ENCODE data around the gene AKAP13.

DNA sequence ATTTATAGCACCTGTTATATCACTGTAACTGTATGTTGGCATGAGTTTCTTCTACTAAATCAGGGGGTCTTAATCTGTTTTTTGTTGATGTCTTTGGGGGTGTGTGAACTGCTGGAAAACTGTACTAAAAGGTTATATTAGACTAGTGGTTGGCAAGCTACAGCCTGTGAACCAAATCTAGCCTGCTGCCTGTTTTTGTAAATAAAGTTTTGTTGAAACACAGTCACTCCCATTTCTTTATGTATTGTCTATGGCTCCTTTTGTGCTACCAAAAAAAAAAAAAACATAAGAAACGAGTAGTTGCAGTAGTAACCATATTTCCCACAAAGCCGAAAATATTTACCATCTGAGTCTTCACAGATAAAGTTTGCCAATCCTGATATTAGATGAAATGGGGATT lies 126.7 kb downstream of the AKAP13 start:
- TF ChIP-seq, protein P1, sequence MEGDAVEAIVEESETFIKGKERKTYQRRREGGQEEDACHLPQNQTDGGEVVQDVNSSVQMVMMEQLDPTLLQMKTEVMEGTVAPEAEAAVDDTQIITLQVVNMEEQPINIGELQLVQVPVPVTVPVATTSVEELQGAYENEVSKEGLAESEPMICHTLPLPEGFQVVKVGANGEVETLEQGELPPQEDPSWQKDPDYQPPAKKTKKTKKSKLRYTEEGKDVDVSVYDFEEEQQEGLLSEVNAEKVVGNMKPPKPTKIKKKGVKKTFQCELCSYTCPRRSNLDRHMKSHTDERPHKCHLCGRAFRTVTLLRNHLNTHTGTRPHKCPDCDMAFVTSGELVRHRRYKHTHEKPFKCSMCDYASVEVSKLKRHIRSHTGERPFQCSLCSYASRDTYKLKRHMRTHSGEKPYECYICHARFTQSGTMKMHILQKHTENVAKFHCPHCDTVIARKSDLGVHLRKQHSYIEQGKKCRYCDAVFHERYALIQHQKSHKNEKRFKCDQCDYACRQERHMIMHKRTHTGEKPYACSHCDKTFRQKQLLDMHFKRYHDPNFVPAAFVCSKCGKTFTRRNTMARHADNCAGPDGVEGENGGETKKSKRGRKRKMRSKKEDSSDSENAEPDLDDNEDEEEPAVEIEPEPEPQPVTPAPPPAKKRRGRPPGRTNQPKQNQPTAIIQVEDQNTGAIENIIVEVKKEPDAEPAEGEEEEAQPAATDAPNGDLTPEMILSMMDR (IDR thresholded peaks at IDR 0.05) = no peak
- TF ChIP-seq EP300 (IDR thresholded peaks at IDR 0.05) = no peak
- TF ChIP-seq POLR2A (IDR thresholded peaks at IDR 0.05) = no peak
